NB4 (cell line): ENCODE data around the gene NACC2.

Experiments used
- POLR2A ChIP-seq: IDR thresholded peaks from 2 replicates; pipeline ENCODE4 v1.6.1; 2011; ENCODE audit warnings: mild to moderate bottlenecking; ENCODE audit not compliant: insufficient read length; ENCODE audit errors: extremely low read depth
- TF ChIP-seq, protein P1 (sequence below): IDR thresholded peaks from one replicate; pipeline ENCODE4 v1.5.1; 2012; ENCODE audit warnings: low read depth, low read length
- TF ChIP-seq, protein P2 (sequence below): IDR thresholded peaks from 2 replicates; pipeline ENCODE4 v1.6.1; 2011; ENCODE audit warnings: low read depth, low read length

DNA sequence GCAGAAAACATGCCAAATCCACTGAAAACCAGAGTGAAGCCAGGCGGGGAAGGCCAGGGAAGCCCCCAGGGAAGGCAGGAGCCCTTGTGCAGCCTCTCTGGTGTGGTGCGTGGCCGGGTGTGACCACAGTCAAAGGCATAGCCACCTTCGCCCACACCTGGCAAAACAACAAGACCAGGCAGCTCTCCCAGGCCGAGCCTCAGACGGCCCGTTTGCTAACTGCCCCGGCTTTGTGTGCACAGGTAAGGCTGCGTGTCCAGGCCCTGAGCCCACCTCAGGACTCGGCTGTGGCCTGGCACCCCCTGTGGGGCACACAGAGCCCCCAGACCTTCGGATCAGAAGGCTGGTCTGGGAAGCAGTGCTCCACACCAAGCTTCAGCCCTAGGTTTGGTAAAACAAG, 17.5 kb upstream of the NACC2 start:
- TF ChIP-seq, protein P1, sequence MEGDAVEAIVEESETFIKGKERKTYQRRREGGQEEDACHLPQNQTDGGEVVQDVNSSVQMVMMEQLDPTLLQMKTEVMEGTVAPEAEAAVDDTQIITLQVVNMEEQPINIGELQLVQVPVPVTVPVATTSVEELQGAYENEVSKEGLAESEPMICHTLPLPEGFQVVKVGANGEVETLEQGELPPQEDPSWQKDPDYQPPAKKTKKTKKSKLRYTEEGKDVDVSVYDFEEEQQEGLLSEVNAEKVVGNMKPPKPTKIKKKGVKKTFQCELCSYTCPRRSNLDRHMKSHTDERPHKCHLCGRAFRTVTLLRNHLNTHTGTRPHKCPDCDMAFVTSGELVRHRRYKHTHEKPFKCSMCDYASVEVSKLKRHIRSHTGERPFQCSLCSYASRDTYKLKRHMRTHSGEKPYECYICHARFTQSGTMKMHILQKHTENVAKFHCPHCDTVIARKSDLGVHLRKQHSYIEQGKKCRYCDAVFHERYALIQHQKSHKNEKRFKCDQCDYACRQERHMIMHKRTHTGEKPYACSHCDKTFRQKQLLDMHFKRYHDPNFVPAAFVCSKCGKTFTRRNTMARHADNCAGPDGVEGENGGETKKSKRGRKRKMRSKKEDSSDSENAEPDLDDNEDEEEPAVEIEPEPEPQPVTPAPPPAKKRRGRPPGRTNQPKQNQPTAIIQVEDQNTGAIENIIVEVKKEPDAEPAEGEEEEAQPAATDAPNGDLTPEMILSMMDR: no peak
- no peak for TF ChIP-seq POLR2A
- TF ChIP-seq, protein P2, sequence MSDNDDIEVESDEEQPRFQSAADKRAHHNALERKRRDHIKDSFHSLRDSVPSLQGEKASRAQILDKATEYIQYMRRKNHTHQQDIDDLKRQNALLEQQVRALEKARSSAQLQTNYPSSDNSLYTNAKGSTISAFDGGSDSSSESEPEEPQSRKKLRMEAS: no peak
